NB4 (cell line): ENCODE data around the gene HSPA1L.

Experiments used
- CTCF ChIP-seq: IDR thresholded peaks from one replicate; pipeline ENCODE4 v1.5.1; 2012; ENCODE audit warnings: low read depth, low read length
- MYC ChIP-seq: IDR thresholded peaks from 2 replicates; pipeline ENCODE4 v1.6.1; 2011; ENCODE audit warnings: low read depth, low read length
- POLR2A ChIP-seq: IDR thresholded peaks from 2 replicates; pipeline ENCODE4 v1.6.1; 2011; ENCODE audit warnings: mild to moderate bottlenecking; ENCODE audit not compliant: insufficient read length; ENCODE audit errors: extremely low read depth

GRCh38 chr6:31862344-31863235 lies 47.5 kb upstream of the HSPA1L start, which contains the start of gene NEU1:
- peak; percentile 78 for TF ChIP-seq POLR2A
- TF ChIP-seq CTCF: no peak
- TF ChIP-seq MYC: no peak; the same call in 1 of the 2 replicates
